Activated B cell treated with CpG ODN at 0.5 μM for 24 hours (primary cell): ENCODE data around the gene CCBE1. TPM values are rescaled to one million over a fixed set of nuclear protein-coding genes. Genes with fewer than 3 reads are reported as not detected.

Experiments
- ATAC-seq: fragments of 200-7000 bp; cut with Tn5 transposase; one replicate; pipeline ENCODE4 v1.10.0; 2021; ENCODE audit warnings: low read depth, mild to moderate bottlenecking, moderate library complexity
- CTCF ChIA-PET: fragments of 350-600 bp; sonication (Branson Sonifier 250); formaldehyde crosslinking; loops from one replicate; lab custom pipeline; 2021; ENCODE audit warnings: antibody characterized with exemption; lab: Charles Lee
- POLR2A ChIA-PET: fragments of 350-600 bp; sonication (Branson Sonifier 250); formaldehyde crosslinking; loops from one replicate; lab custom pipeline; 2021; ENCODE audit warnings: antibody characterized with exemption; lab: Charles Lee
- DNase-seq: peaks from one replicate; pipeline ENCODE4 v3.0.0; 2022
- H3K27ac Mint-ChIP-seq: one replicate; pipeline ENCODE4 v1.8.0; 2020; ENCODE audit warnings: mixed read lengths
- H3K27me3 Mint-ChIP-seq: one replicate; pipeline ENCODE4 v1.8.0; 2021; ENCODE audit warnings: mixed read lengths
- H3K36me3 Mint-ChIP-seq: one replicate; pipeline ENCODE4 v1.8.0; 2021; ENCODE audit warnings: low read depth, mixed read lengths
- H3K4me1 Mint-ChIP-seq: one replicate; pipeline ENCODE4 v1.8.0; 2021; ENCODE audit warnings: mixed read lengths
- H3K4me3 Mint-ChIP-seq: one replicate; pipeline ENCODE4 v1.8.0; 2020; ENCODE audit warnings: mild to moderate bottlenecking, mixed read lengths
- H3K9me3 Mint-ChIP-seq: one replicate; pipeline ENCODE4 v1.8.0; 2020; ENCODE audit warnings: mixed read lengths
- CTCF ChIP-seq: fragments of 200-600 bp; IDR thresholded peaks from one replicate; pipeline ENCODE4 v1.8.0; 2022; ENCODE audit warnings: antibody characterized with exemption, mild to moderate bottlenecking
- intact Hi-C: fragments of 100-400 bp; cut with micrococcal nuclease; formaldehyde crosslinking; loops from one replicate; pipeline ENCODE4 v1.15.1; 2024
- total RNA-seq: library from RNA; stranded (reverse); gene quantifications from 2 replicates; pipeline ENCODE4 v1.2.3, GENCODE V29; 2022

Gene CCBE1
- total RNA-seq, 1 donor from 2014 or later = 0.04 TPM

GRCh38 chr18:59488899-59489298 lies 208.3 kb downstream of the CCBE1 start:
- ChIA-PET POLR2A (no interaction called here), CTCF (no interaction called here)
- Mint-ChIP-seq H3K4me3 (no peak overlapping the region), H3K9me3 (no peaks in the 10 kb centered on the region), H3K27me3 (peaks cover 4% of the 10 kb centered on the region), H3K27ac (no peak overlapping the region), H3K4me1 (peaks cover 5% of the 10 kb centered on the region), H3K36me3 (no peaks in the 10 kb centered on the region)
- no peak for TF ChIP-seq CTCF
- DNase-seq = no peak
- no peak for ATAC-seq
- intact Hi-C loops = no loop called here

GRCh38 chr18:59485382-59485781 lies 211.8 kb downstream of the CCBE1 start:
- Mint-ChIP-seq H3K4me1 (peaks cover 5% of the 10 kb centered on the region), H3K4me3 (no peak overlapping the region), H3K36me3 (no peaks in the 10 kb centered on the region), H3K27me3 (peaks cover 13% of the 10 kb centered on the region), H3K9me3 (no peaks in the 10 kb centered on the region), H3K27ac (no peak overlapping the region)
- no peak for TF ChIP-seq CTCF
- intact Hi-C loops = no loop called here
- DNase-seq = no peak
- ChIA-PET CTCF (no interaction called here), POLR2A (no interaction called here)
- ATAC-seq = no peak

- Mint-ChIP-seq H3K4me3 (no peak overlapping the region), H3K27ac (no peak overlapping the region), H3K9me3 (no peaks in the 10 kb centered on the region), H3K4me1 (peaks cover 5% of the 10 kb centered on the region), H3K27me3 (peaks cover 13% of the 10 kb centered on the region), H3K36me3 (no peaks in the 10 kb centered on the region)
- no peak for TF ChIP-seq CTCF
- no peak for ATAC-seq
- DNase-seq = no peak
- CTCF ChIA-PET = no interaction called here
- POLR2A ChIA-PET = no interaction called here
- intact Hi-C loops = no loop called here
These were observed 212.5 kb downstream of the CCBE1 start for GRCh38 chr18:59484561-59485328.

DNA sequence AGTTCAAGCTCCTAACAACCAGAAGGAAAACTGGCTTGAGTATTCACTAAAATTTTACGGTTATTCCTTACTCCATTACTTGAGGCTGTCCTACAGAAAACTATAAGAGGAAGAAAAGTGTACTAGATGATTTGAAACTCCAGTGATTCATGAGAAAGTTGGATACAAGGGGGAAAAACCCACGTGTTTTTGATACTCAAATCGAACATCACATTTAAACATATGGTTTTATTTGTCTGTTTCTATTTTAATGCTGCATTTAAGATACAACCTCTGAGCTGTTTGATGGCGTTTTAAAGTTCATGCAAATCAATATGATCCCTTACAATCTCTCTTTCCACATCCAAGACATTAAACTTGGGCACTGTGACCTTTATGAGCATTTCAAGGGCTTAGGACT lies 213.1 kb downstream of the CCBE1 start:
- ChIA-PET POLR2A (no interaction called here), CTCF (no interaction called here)
- Mint-ChIP-seq H3K4me1 (peaks cover 5% of the 10 kb centered on the region), H3K27ac (no peak overlapping the region), H3K9me3 (no peaks in the 10 kb centered on the region), H3K36me3 (no peaks in the 10 kb centered on the region), H3K4me3 (no peak overlapping the region), H3K27me3 (peaks cover 11% of the 10 kb centered on the region)
- TF ChIP-seq CTCF = no peak
- intact Hi-C loops = no loop called here
- ATAC-seq = no peak
- no peak for DNase-seq

GRCh38 chr18:59481436-59481835 lies 215.8 kb downstream of the CCBE1 start:
- DNase-seq = no peak
- no peak for ATAC-seq
- H3K9me3 Mint-ChIP-seq = no peaks in the 10 kb centered on the region
- no peaks in the 10 kb centered on the region for H3K36me3 Mint-ChIP-seq
- ChIA-PET POLR2A (no interaction called here), CTCF (no interaction called here)
- H3K4me1 Mint-ChIP-seq = no peaks in the 10 kb centered on the region
- H3K4me3 Mint-ChIP-seq = no peak overlapping the region
- no peak overlapping the region for H3K27ac Mint-ChIP-seq
- intact Hi-C loops = no loop called here
- TF ChIP-seq CTCF = no peak
- peaks cover 17% of the 10 kb centered on the region for H3K27me3 Mint-ChIP-seq
